Breast epithelium (tissue), 3 donors: ENCODE results near the gene COLQ.

Experiments used
- POLR2AphosphoS5 ChIP-seq, 3 donors: sonication (generic); formaldehyde crosslinking; IDR thresholded peaks; one replicate each; pipeline ENCODE4 v1.6.1; 2017; ENCODE audit warnings: antibody characterized with exemption in 3 of 3
- TF ChIP-seq, protein P1 (sequence below), 3 donors: fragments of 450-650 bp; IDR thresholded peaks; one replicate each; pipeline ENCODE4 v1.5.1; 2016 to 2017; ENCODE audit warnings: antibody characterized with exemption in 3 of 3, mild to moderate bottlenecking in 3 of 3, moderate library complexity in 3 of 3

DNA sequence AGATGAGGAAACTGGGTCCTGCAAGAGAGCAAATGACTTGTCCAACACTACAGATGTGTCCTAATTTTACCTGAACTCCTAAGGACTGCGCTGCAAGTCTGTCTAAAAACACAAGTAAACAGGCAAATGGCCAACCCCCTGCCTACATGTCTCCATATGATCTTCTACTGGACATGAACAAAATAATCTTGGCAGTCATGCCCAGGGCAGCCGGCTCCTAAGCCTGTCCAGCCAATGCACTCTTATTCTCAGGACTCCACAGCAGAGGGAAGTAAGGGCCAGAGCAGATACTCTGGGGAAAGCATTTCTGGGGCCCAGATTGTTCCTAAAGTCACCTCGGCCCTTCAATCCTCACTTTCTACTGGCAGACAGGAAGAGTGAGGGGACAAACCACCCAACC lies 10.3 kb downstream of the COLQ start:
- TF ChIP-seq, protein P1, sequence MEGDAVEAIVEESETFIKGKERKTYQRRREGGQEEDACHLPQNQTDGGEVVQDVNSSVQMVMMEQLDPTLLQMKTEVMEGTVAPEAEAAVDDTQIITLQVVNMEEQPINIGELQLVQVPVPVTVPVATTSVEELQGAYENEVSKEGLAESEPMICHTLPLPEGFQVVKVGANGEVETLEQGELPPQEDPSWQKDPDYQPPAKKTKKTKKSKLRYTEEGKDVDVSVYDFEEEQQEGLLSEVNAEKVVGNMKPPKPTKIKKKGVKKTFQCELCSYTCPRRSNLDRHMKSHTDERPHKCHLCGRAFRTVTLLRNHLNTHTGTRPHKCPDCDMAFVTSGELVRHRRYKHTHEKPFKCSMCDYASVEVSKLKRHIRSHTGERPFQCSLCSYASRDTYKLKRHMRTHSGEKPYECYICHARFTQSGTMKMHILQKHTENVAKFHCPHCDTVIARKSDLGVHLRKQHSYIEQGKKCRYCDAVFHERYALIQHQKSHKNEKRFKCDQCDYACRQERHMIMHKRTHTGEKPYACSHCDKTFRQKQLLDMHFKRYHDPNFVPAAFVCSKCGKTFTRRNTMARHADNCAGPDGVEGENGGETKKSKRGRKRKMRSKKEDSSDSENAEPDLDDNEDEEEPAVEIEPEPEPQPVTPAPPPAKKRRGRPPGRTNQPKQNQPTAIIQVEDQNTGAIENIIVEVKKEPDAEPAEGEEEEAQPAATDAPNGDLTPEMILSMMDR (IDR thresholded peaks at IDR 0.05), result no peak
- TF ChIP-seq POLR2AphosphoS5 (IDR thresholded peaks at IDR 0.05), result no peak
